ENCODE measurements around the gene SNTG2.

DNA sequence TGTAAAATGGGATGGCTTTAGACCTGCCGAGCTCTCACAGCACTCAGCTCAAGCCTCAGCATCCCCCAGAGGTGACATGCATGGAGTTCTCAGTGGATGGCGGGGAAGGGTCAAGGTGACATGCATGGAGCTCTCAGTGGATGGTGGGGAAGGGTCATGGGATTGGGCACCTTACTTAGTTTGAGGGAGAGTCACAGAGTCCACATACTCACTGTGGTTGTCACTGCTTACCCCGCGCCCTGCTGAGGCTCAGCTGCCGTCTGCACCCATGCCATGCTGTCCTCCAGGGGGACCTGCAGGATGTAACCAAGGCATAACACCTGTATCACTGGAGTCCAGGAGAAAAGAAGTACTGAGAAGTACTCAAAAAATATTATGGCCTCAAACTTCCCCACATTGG, 350.4 kb downstream of the SNTG2 start:
- TF ChIP-seq POLR2AphosphoS5 (IDR thresholded peaks at IDR 0.05; ENCODE audit: insufficient read depth in 1 of 2, low read depth in 1 of 2) = no peak
- TF ChIP-seq, protein P1, sequence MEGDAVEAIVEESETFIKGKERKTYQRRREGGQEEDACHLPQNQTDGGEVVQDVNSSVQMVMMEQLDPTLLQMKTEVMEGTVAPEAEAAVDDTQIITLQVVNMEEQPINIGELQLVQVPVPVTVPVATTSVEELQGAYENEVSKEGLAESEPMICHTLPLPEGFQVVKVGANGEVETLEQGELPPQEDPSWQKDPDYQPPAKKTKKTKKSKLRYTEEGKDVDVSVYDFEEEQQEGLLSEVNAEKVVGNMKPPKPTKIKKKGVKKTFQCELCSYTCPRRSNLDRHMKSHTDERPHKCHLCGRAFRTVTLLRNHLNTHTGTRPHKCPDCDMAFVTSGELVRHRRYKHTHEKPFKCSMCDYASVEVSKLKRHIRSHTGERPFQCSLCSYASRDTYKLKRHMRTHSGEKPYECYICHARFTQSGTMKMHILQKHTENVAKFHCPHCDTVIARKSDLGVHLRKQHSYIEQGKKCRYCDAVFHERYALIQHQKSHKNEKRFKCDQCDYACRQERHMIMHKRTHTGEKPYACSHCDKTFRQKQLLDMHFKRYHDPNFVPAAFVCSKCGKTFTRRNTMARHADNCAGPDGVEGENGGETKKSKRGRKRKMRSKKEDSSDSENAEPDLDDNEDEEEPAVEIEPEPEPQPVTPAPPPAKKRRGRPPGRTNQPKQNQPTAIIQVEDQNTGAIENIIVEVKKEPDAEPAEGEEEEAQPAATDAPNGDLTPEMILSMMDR (IDR thresholded peaks at IDR 0.05) = no peak
